ENCODE data around the gene ZPR1. TPM values are rescaled to one million over a fixed set of nuclear protein-coding genes. Genes with fewer than 3 reads are reported as not detected.

The ZPR1 gene
- total RNA-seq, 5 donors from 2014 or later (not counting 1 experiment from before 2014, with no cell fraction given): 57.8 to 113 (median 62.2) TPM

GRCh38 chr11:116731097-116731761, 56.6 kb downstream of the ZPR1 start:
- Mint-ChIP-seq H3K4me3 (no peak overlapping the region), H3K27ac (no peak overlapping the region)

GRCh38 chr11:116730601-116731000, 57.2 kb downstream of the ZPR1 start:
- Mint-ChIP-seq H3K27ac (no peak overlapping the region), H3K4me3 (no peak overlapping the region), H3K27me3 (peaks cover 11 to 21% of the 10 kb centered on the region in 2 donors), H3K9me3 (no peaks in the 10 kb centered on the region), H3K36me3 (no peaks in the 10 kb centered on the region), H3K4me1 (peaks cover 7 to 11% (median 8%) of the 10 kb centered on the region in 3 donors)
- ATAC-seq (replicated peaks in 1 of 4): no peak
- Histone ChIP-seq H3K27me3 (replicated peaks in 1 of 2; ENCODE audit: control insufficient read depth in 2 of 2, extremely low read depth in 1 of 2, insufficient read depth in 2 of 2, low read length in 1 of 2) (peaks cover 0 to 35% of the 10 kb centered on the region in 2 experiments), H3K27ac (ENCODE audit: low read length) (no peak overlapping the region), H3K36me3 (ENCODE audit: control insufficient read depth in 2 of 2, extremely low read depth in 1 of 2, insufficient read depth in 1 of 2, low read length in 1 of 2) (no peaks in the 10 kb centered on the region), H3K4me3 (ENCODE audit: control insufficient read depth in 1 of 2, extremely low read depth in 1 of 2, low read length in 1 of 2) (no peak overlapping the region), H3K9me3 (no peaks in the 10 kb centered on the region), H3K4me1 (ENCODE audit: control insufficient read depth in 1 of 2, extremely low read depth in 1 of 2, insufficient read depth in 2 of 2, low read length in 2 of 2) (peaks cover 0 to 7% of the 10 kb centered on the region in 2 experiments)
- no CpG with 5 or more reads among the region's 6 CpGs for WGBS (ENCODE audit: insufficient coverage)
- no peak for DNase-seq
- POLR2A ChIA-PET: no interaction called here
- CTCF ChIA-PET: no interaction called here

More at GRCh38 chr11:116731097-116731761, 56.6 kb downstream of the ZPR1 start:
- WGBS (ENCODE audit: insufficient coverage): 84% methylated on average over 9 of the region's 11 CpGs
- peaks cover 0 to 7% of the 10 kb centered on the region in 2 experiments for H3K4me1 ChIP-seq (ENCODE audit: control insufficient read depth in 1 of 2, extremely low read depth in 1 of 2, insufficient read depth in 2 of 2, low read length in 2 of 2)
- Mint-ChIP-seq H3K36me3 (no peaks in the 10 kb centered on the region), H3K4me1 (peaks cover 7 to 11% (median 8%) of the 10 kb centered on the region in 3 donors), H3K9me3 (no peaks in the 10 kb centered on the region), H3K27me3 (peaks cover 11 to 20% of the 10 kb centered on the region in 2 donors)
- H3K4me3 ChIP-seq (ENCODE audit: control insufficient read depth in 1 of 2, extremely low read depth in 1 of 2, low read length in 1 of 2): no peak overlapping the region
- H3K36me3 ChIP-seq (ENCODE audit: control insufficient read depth in 2 of 2, extremely low read depth in 1 of 2, insufficient read depth in 1 of 2, low read length in 1 of 2): no peaks in the 10 kb centered on the region
- CTCF ChIA-PET: no interaction called here
- POLR2A ChIA-PET: no interaction called here
- H3K27me3 ChIP-seq (replicated peaks in 1 of 2; ENCODE audit: control insufficient read depth in 2 of 2, extremely low read depth in 1 of 2, insufficient read depth in 2 of 2, low read length in 1 of 2): peaks cover 0 to 29% of the 10 kb centered on the region in 2 experiments
- no peak for DNase-seq
- ATAC-seq (replicated peaks in 1 of 4): no peak
- no peaks in the 10 kb centered on the region for H3K9me3 ChIP-seq
- no peak overlapping the region for H3K27ac ChIP-seq (ENCODE audit: low read length)

GRCh38 chr11:116730241-116730561, 57.6 kb downstream of the ZPR1 start:
- H3K4me3 ChIP-seq (ENCODE audit: control insufficient read depth in 1 of 2, extremely low read depth in 1 of 2, low read length in 1 of 2): no peak overlapping the region
- no peaks in the 10 kb centered on the region for H3K36me3 ChIP-seq (ENCODE audit: control insufficient read depth in 2 of 2, extremely low read depth in 1 of 2, insufficient read depth in 1 of 2, low read length in 1 of 2)
- H3K4me3 Mint-ChIP-seq: no peak overlapping the region
- H3K36me3 Mint-ChIP-seq: no peaks in the 10 kb centered on the region
- DNase-seq (no peak), ATAC-seq (replicated peaks in 1 of 4) (no peak)
- no peak overlapping the region for H3K27ac Mint-ChIP-seq
- H3K4me1 Mint-ChIP-seq: peaks cover 7 to 11% (median 8%) of the 10 kb centered on the region in 3 donors
- CTCF ChIA-PET: no interaction called here
- H3K27ac ChIP-seq (ENCODE audit: low read length): no peak overlapping the region
- H3K4me1 ChIP-seq (ENCODE audit: control insufficient read depth in 1 of 2, extremely low read depth in 1 of 2, insufficient read depth in 2 of 2, low read length in 2 of 2): peaks cover 0 to 7% of the 10 kb centered on the region in 2 experiments
- WGBS (ENCODE audit: insufficient coverage): no CpG with 5 or more reads among the region's 10 CpGs
- H3K27me3 ChIP-seq (replicated peaks in 1 of 2; ENCODE audit: control insufficient read depth in 2 of 2, extremely low read depth in 1 of 2, insufficient read depth in 2 of 2, low read length in 1 of 2): peaks cover 0 to 38% of the 10 kb centered on the region in 2 experiments
- H3K9me3 ChIP-seq: no peaks in the 10 kb centered on the region
- peaks cover 11 to 21% of the 10 kb centered on the region in 2 donors for H3K27me3 Mint-ChIP-seq
- POLR2A ChIA-PET: no interaction called here
- no peaks in the 10 kb centered on the region for H3K9me3 Mint-ChIP-seq

- CTCF ChIA-PET: interaction anchor here in 1 of 2 donors (1.2 kb wide), 1 partner anchor 13 kb away, joined by 3 read pairs; no protein-coding TSS in a partner anchor
Observed at GRCh38 chr11:116729501-116730240, 58.2 kb downstream of the ZPR1 start.

GRCh38 chr11:116727990-116728389, 59.8 kb downstream of the ZPR1 start:
- no peaks in the 10 kb centered on the region for H3K9me3 Mint-ChIP-seq
- Histone ChIP-seq H3K27me3 (replicated peaks in 1 of 2; ENCODE audit: control insufficient read depth in 2 of 2, extremely low read depth in 1 of 2, insufficient read depth in 2 of 2, low read length in 1 of 2) (peaks cover 0 to 49% of the 10 kb centered on the region in 2 experiments), H3K9me3 (no peaks in the 10 kb centered on the region), H3K27ac (ENCODE audit: low read length) (no peak overlapping the region), H3K4me3 (ENCODE audit: control insufficient read depth in 1 of 2, extremely low read depth in 1 of 2, low read length in 1 of 2) (no peak overlapping the region), H3K36me3 (ENCODE audit: control insufficient read depth in 2 of 2, extremely low read depth in 1 of 2, insufficient read depth in 1 of 2, low read length in 1 of 2) (no peaks in the 10 kb centered on the region), H3K4me1 (ENCODE audit: control insufficient read depth in 1 of 2, extremely low read depth in 1 of 2, insufficient read depth in 2 of 2, low read length in 2 of 2) (peaks cover 0 to 6% of the 10 kb centered on the region in 2 experiments)
- H3K27ac Mint-ChIP-seq: no peak overlapping the region
- no peak overlapping the region for H3K4me3 Mint-ChIP-seq
- POLR2A ChIA-PET: no interaction called here
- peaks cover 6 to 8% (median 7%) of the 10 kb centered on the region in 3 donors for H3K4me1 Mint-ChIP-seq
- no peaks in the 10 kb centered on the region for H3K36me3 Mint-ChIP-seq
- no peak for DNase-seq
- WGBS (ENCODE audit: insufficient coverage): 58% methylated on average over 6 of the region's 6 CpGs
- CTCF ChIA-PET: no interaction called here
- ATAC-seq (replicated peaks in 1 of 4): no peak
- peaks cover 17 to 22% of the 10 kb centered on the region in 2 donors for H3K27me3 Mint-ChIP-seq

More at GRCh38 chr11:116729501-116730240, 58.2 kb downstream of the ZPR1 start:
- POLR2A ChIA-PET: interaction anchor here in 1 of 2 donors (0.5 kb wide), 1 partner anchor 355 kb away, joined by 4 read pairs; no protein-coding TSS in a partner anchor
- H3K4me1 Mint-ChIP-seq: peaks cover 7 to 11% (median 8%) of the 10 kb centered on the region in 3 donors
- no peak overlapping the region for H3K4me3 ChIP-seq (ENCODE audit: control insufficient read depth in 1 of 2, extremely low read depth in 1 of 2, low read length in 1 of 2)
- H3K9me3 ChIP-seq: no peaks in the 10 kb centered on the region
- no peak overlapping the region for H3K27ac ChIP-seq (ENCODE audit: low read length)
- WGBS (ENCODE audit: insufficient coverage): 75% methylated on average over 4 of the region's 8 CpGs
- no peaks in the 10 kb centered on the region for H3K9me3 Mint-ChIP-seq
- H3K27me3 Mint-ChIP-seq: peaks cover 14 to 21% of the 10 kb centered on the region in 2 donors
- ATAC-seq (replicated peaks in 1 of 4) (no peak), DNase-seq (no peak)
- H3K4me3 Mint-ChIP-seq: no peak overlapping the region
- no peak overlapping the region for H3K27ac Mint-ChIP-seq
- H3K4me1 ChIP-seq (ENCODE audit: control insufficient read depth in 1 of 2, extremely low read depth in 1 of 2, insufficient read depth in 2 of 2, low read length in 2 of 2): peaks cover 0 to 7% of the 10 kb centered on the region in 2 experiments
- no peaks in the 10 kb centered on the region for H3K36me3 ChIP-seq (ENCODE audit: control insufficient read depth in 2 of 2, extremely low read depth in 1 of 2, insufficient read depth in 1 of 2, low read length in 1 of 2)
- peaks cover 0 to 41% of the 10 kb centered on the region in 2 experiments for H3K27me3 ChIP-seq (replicated peaks in 1 of 2; ENCODE audit: control insufficient read depth in 2 of 2, extremely low read depth in 1 of 2, insufficient read depth in 2 of 2, low read length in 1 of 2)
- H3K36me3 Mint-ChIP-seq: no peaks in the 10 kb centered on the region

- H3K27ac ChIP-seq (ENCODE audit: low read length): no peak overlapping the region
- H3K27me3 ChIP-seq (replicated peaks in 1 of 2; ENCODE audit: control insufficient read depth in 2 of 2, extremely low read depth in 1 of 2, insufficient read depth in 2 of 2, low read length in 1 of 2): peaks cover 0 to 35% of the 10 kb centered on the region in 2 experiments
- 72% methylated on average over 11 of the region's 19 CpGs for WGBS (ENCODE audit: insufficient coverage)
- Mint-ChIP-seq H3K36me3 (no peaks in the 10 kb centered on the region), H3K4me3 (no peak overlapping the region), H3K27ac (no peak overlapping the region), H3K9me3 (no peaks in the 10 kb centered on the region), H3K27me3 (peaks cover 14 to 17% of the 10 kb centered on the region in 2 donors), H3K4me1 (no peaks in the 10 kb centered on the region)
- ChIA-PET POLR2A (no interaction called here), CTCF (interaction anchor here in 1 of 2 donors (0.6 kb wide), 1 partner anchor 10 kb away, joined by 3 read pairs; no protein-coding TSS in a partner anchor)
- no peaks in the 10 kb centered on the region for H3K9me3 ChIP-seq
- DNase-seq (no peak), ATAC-seq (replicated peaks in 1 of 4) (no peak)
- no peaks in the 10 kb centered on the region for H3K36me3 ChIP-seq (ENCODE audit: control insufficient read depth in 2 of 2, extremely low read depth in 1 of 2, insufficient read depth in 1 of 2, low read length in 1 of 2)
- H3K4me3 ChIP-seq (ENCODE audit: control insufficient read depth in 1 of 2, extremely low read depth in 1 of 2, low read length in 1 of 2): no peak overlapping the region
- H3K4me1 ChIP-seq (ENCODE audit: control insufficient read depth in 1 of 2, extremely low read depth in 1 of 2, insufficient read depth in 2 of 2, low read length in 2 of 2): no peaks in the 10 kb centered on the region
Observed at GRCh38 chr11:116725434-116726221, 62.2 kb downstream of the ZPR1 start.
